NK-92 treated with Interleukin-12 subunit alpha and Interleukin-12 subunit beta, amount 100 ng/mL, for 24 hours (cell line): ENCODE results near the gene NRTN.
"Not testable (repeated sequence)": the region's sequence is repeated elsewhere in the genome, so short reads cannot be mapped to it uniquely, and the experiment has no call there.

ENCODE experiments used
- DNase-seq: peaks from one replicate; lab custom pipeline; 2025; lab: John Stamatoyannopoulos, UW

Gene NRTN

GRCh38 chr19:5867201-5868136 is 62.6 kb downstream of the NRTN start:
- no peak for DNase-seq

GRCh38 chr19:5870986-5871394 is 66.1 kb downstream of the NRTN start:
- DNase-seq, result no peak

GRCh38 chr19:5873617-5874199 is 68.8 kb downstream of the NRTN start:
- no peak for DNase-seq

- not testable (repeated sequence) for DNase-seq
Measured at GRCh38 chr19:5874496-5874895, 69.6 kb downstream of the NRTN start.

GRCh38 chr19:5877427-5877826 is 72.6 kb downstream of the NRTN start:
- DNase-seq, result no peak

- no peak for DNase-seq
Measured at GRCh38 chr19:5877882-5878281, 73.0 kb downstream of the NRTN start.
